Esophagus muscularis mucosa (tissue), 3 donors: ENCODE measurements around the gene ANKRD23.

Experiments
- POLR2A ChIP-seq: fragments of 450-650 bp; IDR thresholded peaks from one replicate; pipeline ENCODE4 v1.6.1; 2017; ENCODE audit warnings: antibody characterized with exemption, moderate library complexity, mild to moderate bottlenecking, low read depth
- TF ChIP-seq, protein P1 (sequence below), 3 experiments: fragments of 200-600 bp in 2 of 3; fragments of 450-650 bp in 1 of 3; sonication (generic) in 2 of 3; IDR thresholded peaks; one replicate each; pipeline ENCODE4 v1.5.1; 2017 to 2019; ENCODE audit warnings: antibody characterized with exemption in 3 of 3, mild to moderate bottlenecking in 2 of 3, moderate library complexity in 1 of 3

GRCh38 chr2:96816836-96817702 lies 26.8 kb downstream of the ANKRD23 start:
- TF ChIP-seq, protein P1, sequence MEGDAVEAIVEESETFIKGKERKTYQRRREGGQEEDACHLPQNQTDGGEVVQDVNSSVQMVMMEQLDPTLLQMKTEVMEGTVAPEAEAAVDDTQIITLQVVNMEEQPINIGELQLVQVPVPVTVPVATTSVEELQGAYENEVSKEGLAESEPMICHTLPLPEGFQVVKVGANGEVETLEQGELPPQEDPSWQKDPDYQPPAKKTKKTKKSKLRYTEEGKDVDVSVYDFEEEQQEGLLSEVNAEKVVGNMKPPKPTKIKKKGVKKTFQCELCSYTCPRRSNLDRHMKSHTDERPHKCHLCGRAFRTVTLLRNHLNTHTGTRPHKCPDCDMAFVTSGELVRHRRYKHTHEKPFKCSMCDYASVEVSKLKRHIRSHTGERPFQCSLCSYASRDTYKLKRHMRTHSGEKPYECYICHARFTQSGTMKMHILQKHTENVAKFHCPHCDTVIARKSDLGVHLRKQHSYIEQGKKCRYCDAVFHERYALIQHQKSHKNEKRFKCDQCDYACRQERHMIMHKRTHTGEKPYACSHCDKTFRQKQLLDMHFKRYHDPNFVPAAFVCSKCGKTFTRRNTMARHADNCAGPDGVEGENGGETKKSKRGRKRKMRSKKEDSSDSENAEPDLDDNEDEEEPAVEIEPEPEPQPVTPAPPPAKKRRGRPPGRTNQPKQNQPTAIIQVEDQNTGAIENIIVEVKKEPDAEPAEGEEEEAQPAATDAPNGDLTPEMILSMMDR (IDR thresholded peaks at IDR 0.05) = no peak
- TF ChIP-seq POLR2A = no peak
